GM21390 (cell line): Measurements from ENCODE around the gene MAP2K4.
"Not testable (repeated sequence)": the region's sequence is repeated elsewhere in the genome, so short reads cannot be mapped to it uniquely, and the experiment has no call there.

Source experiments
- ATAC-seq: cut with Tn5 transposase; IDR thresholded peaks from one replicate; pipeline ENCODE4 v1.9.1; 2021; ENCODE audit not compliant: unreplicated experiment

The MAP2K4 gene

DNA sequence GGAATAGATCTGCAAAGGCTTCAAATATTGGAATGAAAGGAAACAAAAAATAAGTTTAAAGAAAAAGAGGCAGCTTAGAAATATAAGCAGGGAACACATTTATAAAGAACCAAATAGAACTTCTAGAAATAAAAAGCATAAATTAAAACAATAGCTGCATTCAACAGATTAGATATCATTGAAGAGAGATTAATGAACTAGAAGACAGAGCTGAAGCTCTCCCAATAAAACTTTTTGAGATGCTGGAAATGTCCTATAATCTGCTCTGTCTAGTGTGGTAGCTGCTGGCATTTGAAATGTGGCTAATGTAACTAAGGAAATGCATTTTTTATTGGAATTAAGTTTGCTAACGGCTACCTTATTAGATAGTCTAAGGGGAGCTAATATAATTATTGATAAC lies 115.6 kb downstream of the MAP2K4 start:
- no peak for ATAC-seq

- ATAC-seq: no peak
These were observed 116.0 kb downstream of the MAP2K4 start for GRCh38 chr17:12136646-12137045.

DNA sequence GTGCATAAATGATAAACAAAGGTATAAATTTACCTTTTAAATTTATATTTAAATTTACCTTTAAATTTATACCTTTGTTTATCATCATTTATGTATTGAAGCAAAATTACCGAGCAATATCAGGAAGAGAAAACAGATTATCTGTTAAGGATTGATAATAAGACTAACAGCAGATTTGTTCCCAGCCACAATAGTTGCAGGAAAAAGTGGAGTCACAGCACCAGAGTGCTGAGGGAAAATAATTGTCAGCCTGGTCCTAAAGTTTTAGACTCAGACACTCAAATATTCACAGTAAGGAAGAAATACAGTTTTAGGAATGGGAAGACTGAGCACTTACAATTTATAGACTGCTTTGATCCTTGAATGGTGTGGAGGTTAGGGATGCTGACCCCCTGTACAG lies 117.2 kb downstream of the MAP2K4 start:
- no peak for ATAC-seq

- no peak for ATAC-seq
These were observed 120.0 kb downstream of the MAP2K4 start for GRCh38 chr17:12140685-12141084.

DNA sequence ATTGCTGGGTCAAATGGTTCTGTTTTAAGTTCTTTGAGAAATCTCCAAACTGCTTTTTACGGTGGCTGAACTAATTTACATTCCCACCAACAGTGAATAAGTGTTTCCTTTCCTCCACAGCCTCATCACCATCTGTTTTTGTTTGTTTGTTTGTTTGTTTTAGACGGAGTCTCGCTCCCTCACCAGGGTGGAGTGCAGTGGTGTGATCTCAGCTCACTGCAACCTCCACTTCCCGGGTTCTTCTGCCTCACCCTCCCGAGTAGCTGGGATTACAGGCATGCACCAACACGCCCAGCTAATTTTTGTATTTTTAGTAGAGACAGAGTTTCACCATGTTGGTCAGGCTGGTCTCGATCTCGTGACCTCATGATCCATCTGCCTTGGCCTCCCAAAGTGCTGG lies 141.5 kb downstream of the MAP2K4 start:
- not testable (repeated sequence) for ATAC-seq

- no peak for ATAC-seq
These were observed 143.4 kb downstream of the MAP2K4 start for GRCh38 chr17:12164085-12164484.

GRCh38 chr17:12178644-12179330 lies 158.1 kb downstream of the MAP2K4 start:
- no peak for ATAC-seq

- ATAC-seq: no peak
These were observed 160.1 kb downstream of the MAP2K4 start for GRCh38 chr17:12180644-12181261.

GRCh38 chr17:12187658-12188057 lies 167.0 kb downstream of the MAP2K4 start:
- ATAC-seq: no peak

DNA sequence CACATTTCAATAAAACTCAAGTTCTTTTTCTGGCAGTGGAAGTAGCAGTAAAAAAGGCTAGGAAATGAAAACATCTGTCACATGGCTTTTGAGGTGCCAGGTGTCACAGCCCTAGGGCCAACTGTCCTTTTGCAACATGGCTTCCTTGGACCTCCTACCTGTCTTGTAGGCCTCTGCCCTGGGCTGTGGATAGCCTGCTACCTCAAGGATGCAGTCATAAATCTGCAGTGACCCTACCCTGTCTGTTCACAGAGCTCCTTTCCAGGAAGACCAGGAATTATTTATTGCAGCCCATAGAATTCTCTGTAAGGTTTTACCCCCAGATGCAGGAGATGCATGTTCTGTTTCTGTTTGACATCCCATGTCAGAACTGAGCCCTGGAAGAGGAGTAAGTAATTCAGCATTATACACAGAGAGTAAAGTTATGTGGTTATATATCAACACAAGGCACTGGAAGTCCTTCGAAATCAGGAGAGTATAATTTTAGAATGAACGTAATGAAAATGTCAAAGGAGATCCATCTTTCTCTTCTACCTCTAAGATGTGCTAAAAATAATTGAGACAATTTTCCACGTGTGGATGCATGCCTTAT lies 172.6 kb downstream of the MAP2K4 start:
- ATAC-seq: no peak
